GM23338 (cell line): Measurements from ENCODE around the gene APOL3. TPM values are rescaled to one million over a fixed set of nuclear protein-coding genes. Genes with fewer than 3 reads are reported as not detected.

Source experiments
- ETS1 ChIP-seq: IDR thresholded peaks from 2 replicates; pipeline ENCODE4 v1.6.1; 2016; ENCODE audit warnings: antibody characterized with exemption
- EZH2 ChIP-seq: fragments of 200-600 bp; sonication (generic); IDR thresholded peaks from one replicate; pipeline ENCODE4 v1.8.0; 2017; ENCODE audit warnings: antibody characterized with exemption, mild to moderate bottlenecking, low read depth; ENCODE audit not compliant: unreplicated experiment
- JUNB ChIP-seq: IDR thresholded peaks from one replicate; pipeline ENCODE4 v1.6.1; 2016; ENCODE audit warnings: antibody characterized with exemption; ENCODE audit not compliant: unreplicated experiment
- NANOG ChIP-seq: IDR thresholded peaks from 2 replicates; pipeline ENCODE4 v1.6.1; 2016; ENCODE audit warnings: antibody characterized with exemption, borderline replicate concordance
- REST ChIP-seq: IDR thresholded peaks from one replicate; pipeline ENCODE4 v1.6.1; 2018; ENCODE audit warnings: antibody characterized with exemption; ENCODE audit not compliant: unreplicated experiment
- STAT1 ChIP-seq: IDR thresholded peaks from one replicate; pipeline ENCODE4 v1.6.1; 2016; ENCODE audit warnings: antibody characterized with exemption; ENCODE audit not compliant: unreplicated experiment
- ZNF462 ChIP-seq: fragments of 250-450 bp; sonication (Bioruptor Pico); IDR thresholded peaks from 2 replicates; pipeline ENCODE4 v1.5.0; 2020; ENCODE audit warnings: mild to moderate bottlenecking, moderate library complexity
- polyA plus RNA-seq: library from polyadenylated mRNA; unstranded; fragments of >200 nt; fragmentation: Nextera tagmentation; extraction: Ambion mirVana; gene quantifications from 2 replicates; pipeline ENCODE4 v1.2.1, GENCODE V29; 2016
- total RNA-seq: library from RNA; depleted of rRNA; stranded (reverse); fragments of >200 nt; shearing (Covaris generic); gene quantifications from 2 replicates; pipeline ENCODE4 v1.2.3, GENCODE V29; 2014

The APOL3 gene
- total and polyA plus RNA-seq, 2 experiments from 2014 or later, result not detected

- TF ChIP-seq ZNF462 (CRISPR knock-in tag) (no peak), ETS1 (no peak), STAT1 (no peak), NANOG (no peak), REST (no peak), JUNB (no peak), EZH2 (no peak)
These were observed 32.0 kb upstream of the APOL3 start (continued) for GRCh38 chr22:36192542-36192941.
